Mucosa of stomach (tissue), 1 donor: Measurements from ENCODE around the gene INPP5A.
"Not testable (repeated sequence)": the region's sequence is repeated elsewhere in the genome, so short reads cannot be mapped to it uniquely, and the experiment has no call there.

Experiments
- H3K27me3 ChIP-seq: one replicate; pipeline ENCODE4 v1.7.0; 2013; ENCODE audit warnings: mild to moderate bottlenecking, low read length; ENCODE audit not compliant: control insufficient read depth, insufficient read depth
- H3K36me3 ChIP-seq: one replicate; pipeline ENCODE4 v1.7.0; 2013; ENCODE audit warnings: low read length; ENCODE audit not compliant: control insufficient read depth, insufficient read depth
- H3K4me1 ChIP-seq: one replicate; pipeline ENCODE4 v1.7.0; 2013; ENCODE audit warnings: mild to moderate bottlenecking, low read length; ENCODE audit not compliant: control insufficient read depth, insufficient read depth
- H3K4me3 ChIP-seq: one replicate; pipeline ENCODE4 v1.7.0; 2013; ENCODE audit warnings: low read length
- H3K9ac ChIP-seq: one replicate; pipeline ENCODE4 v1.7.0; 2013; ENCODE audit warnings: mild to moderate bottlenecking, low read length, moderate library complexity
- H3K9me3 ChIP-seq: one replicate; pipeline ENCODE4 v1.7.0; 2013; ENCODE audit warnings: mild to moderate bottlenecking, low read length, moderate library complexity; ENCODE audit not compliant: control insufficient read depth
- donor health status: Pancreatic carcinoma.

Gene INPP5A

GRCh38 chr10:132552635-132553034 is 15.0 kb downstream of the INPP5A start:
- not testable (repeated sequence) for H3K27me3 ChIP-seq, H3K36me3 ChIP-seq, H3K4me3 ChIP-seq, H3K9me3 ChIP-seq, H3K9ac ChIP-seq, H3K4me1 ChIP-seq

DNA sequence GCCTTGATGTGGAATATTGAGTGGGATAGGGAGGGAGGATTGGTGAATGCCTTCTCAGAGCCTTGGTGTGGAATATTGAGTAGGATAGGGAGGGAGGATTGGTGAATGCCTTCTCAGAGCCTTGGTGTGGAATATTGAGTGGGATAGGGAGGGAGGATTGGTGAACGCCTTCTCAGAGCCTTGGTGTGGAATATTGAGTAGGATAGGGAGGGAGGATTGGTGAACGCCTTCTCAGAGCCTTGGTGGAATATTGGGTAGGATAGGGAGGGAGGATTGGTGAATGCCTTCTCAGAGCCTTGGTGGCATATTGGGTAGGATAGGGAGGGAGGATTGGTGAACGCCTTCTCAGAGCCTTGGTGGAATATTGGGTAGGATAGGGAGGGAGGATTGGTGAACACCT is 16.0 kb downstream of the INPP5A start:
- H3K4me1 ChIP-seq, H3K9ac ChIP-seq, H3K27me3 ChIP-seq, H3K36me3 ChIP-seq, H3K9me3 ChIP-seq, H3K4me3 ChIP-seq: not testable (repeated sequence)

- Histone ChIP-seq H3K9me3 (no peaks in the 10 kb centered on the region), H3K4me3 (no peak overlapping the region), H3K27me3 (no peaks in the 10 kb centered on the region), H3K9ac (no peak overlapping the region), H3K36me3 (no peaks in the 10 kb centered on the region), H3K4me1 (peaks cover 3% of the 10 kb centered on the region)
Measured at GRCh38 chr10:132554053-132554990, 16.7 kb downstream of the INPP5A start.

DNA sequence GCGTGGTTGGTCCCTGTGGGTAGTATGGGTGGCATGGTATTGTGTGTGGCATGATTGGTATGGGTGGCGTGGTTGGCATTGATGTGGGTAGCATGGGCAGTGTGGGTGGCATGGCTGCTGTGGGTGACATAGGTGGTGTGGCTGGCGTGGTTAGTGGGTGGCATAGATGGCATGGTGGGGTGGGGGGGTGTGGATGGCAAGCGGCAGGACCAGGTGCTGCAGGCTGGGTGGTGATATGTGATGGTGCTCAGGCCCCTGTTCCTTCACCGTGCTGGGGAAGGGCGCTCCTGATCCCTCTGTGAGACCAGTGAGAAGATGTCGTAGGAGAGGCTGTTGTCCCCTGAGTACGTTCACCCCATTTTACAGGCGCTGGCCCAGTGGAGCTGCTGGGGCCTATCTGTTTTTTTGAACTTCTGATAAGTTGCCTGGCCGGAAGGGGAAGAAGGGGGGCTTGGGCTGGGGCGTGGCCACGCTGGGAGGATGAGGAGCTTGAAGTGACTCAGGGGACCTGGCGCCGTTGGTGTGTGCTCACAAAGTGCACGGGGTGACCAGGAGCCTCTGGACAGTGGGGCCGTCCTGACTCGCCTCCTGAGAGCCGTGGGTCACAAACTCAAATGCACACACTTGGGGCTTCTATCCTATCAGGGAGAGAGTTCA is 17.5 kb downstream of the INPP5A start:
- Histone ChIP-seq H3K9ac (no peak overlapping the region), H3K36me3 (no peaks in the 10 kb centered on the region), H3K4me1 (peaks cover 3% of the 10 kb centered on the region)

GRCh38 chr10:132555648-132556575 is 18.3 kb downstream of the INPP5A start:
- Histone ChIP-seq H3K9me3 (no peaks in the 10 kb centered on the region), H3K4me3 (no peak overlapping the region), H3K36me3 (no peaks in the 10 kb centered on the region), H3K4me1 (peaks cover 3% of the 10 kb centered on the region), H3K9ac (no peak overlapping the region), H3K27me3 (no peaks in the 10 kb centered on the region)

More for the DNA sequence above, 17.5 kb downstream of the INPP5A start:
- Histone ChIP-seq H3K9me3 (no peaks in the 10 kb centered on the region), H3K4me3 (no peak overlapping the region), H3K27me3 (no peaks in the 10 kb centered on the region)

DNA sequence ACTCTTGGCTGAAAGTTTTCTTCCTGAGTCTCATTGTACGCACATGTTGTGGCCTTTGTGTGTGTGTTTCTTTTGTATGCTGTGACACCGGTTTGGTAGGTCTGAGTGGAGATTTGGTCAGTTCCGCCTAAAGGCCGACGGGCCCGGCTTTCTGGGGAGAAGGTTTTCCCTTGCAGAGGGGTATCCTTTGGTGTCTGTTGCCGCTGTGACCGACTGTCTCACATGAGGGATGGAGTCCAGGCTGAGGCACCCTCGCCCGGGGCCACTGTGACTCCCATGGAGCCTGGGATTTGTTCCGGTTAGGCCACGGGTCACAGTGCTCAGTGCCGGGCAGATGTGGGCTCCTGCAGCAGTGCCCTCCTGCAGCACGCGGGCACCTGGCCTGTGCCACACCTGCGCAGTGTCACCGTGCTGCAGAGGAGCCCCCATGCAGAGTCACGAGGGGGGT is 19.4 kb downstream of the INPP5A start:
- H3K9me3 ChIP-seq: no peaks in the 10 kb centered on the region
- H3K4me1 ChIP-seq: no peaks in the 10 kb centered on the region
- H3K36me3 ChIP-seq: no peaks in the 10 kb centered on the region
- H3K4me3 ChIP-seq: no peak overlapping the region
- H3K9ac ChIP-seq: no peak overlapping the region
- H3K27me3 ChIP-seq: no peaks in the 10 kb centered on the region

GRCh38 chr10:132557696-132558515 is 20.3 kb downstream of the INPP5A start:
- H3K9ac ChIP-seq: no peak overlapping the region
- H3K27me3 ChIP-seq: no peaks in the 10 kb centered on the region
- H3K4me3 ChIP-seq: no peak overlapping the region
- no peaks in the 10 kb centered on the region for H3K4me1 ChIP-seq
- H3K9me3 ChIP-seq: no peaks in the 10 kb centered on the region
- H3K36me3 ChIP-seq: no peaks in the 10 kb centered on the region

DNA sequence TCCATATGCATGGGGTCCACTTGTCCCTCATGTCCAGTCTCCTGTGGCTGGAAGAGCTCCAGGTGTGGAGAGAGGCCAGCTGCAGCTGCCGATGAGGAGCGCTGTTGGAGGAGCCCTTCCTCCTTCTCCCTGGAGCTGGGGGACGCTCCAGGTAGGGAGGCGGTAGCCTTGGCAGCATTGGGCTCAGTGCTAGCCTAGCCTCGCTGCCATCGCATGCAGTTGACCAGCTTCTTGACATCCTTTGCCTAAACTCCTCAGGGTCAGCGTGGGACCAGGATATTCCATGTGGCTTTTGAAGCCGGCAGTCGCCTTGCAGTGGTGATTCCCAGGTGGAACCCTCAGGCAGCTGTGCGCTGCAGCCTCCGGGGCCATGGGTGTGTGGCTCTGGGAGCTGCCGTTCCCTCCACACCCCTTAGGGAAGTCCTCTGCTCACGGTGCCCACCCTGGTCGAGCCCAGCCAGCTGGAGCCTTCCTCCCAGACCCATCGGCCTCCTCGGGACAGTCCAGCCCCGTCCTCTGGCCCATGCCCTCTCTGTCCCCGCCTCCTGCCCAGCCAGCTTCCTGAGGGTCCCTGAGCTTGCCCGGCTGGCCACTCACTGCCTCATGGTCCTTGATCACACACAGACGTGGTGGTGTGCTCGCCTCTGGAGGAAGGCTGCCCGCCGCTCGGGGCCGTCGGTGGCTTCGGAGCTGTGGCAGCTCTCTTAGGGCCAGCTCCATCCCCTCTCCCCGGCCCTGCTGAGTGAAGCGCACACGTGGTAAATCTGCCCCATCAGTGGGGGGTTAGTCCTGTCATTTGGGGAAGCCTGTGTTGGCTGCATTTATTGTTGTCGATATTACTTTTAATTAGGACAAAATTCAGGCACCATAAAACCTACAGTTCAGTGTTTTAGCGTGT is 21.2 kb downstream of the INPP5A start:
- no peaks in the 10 kb centered on the region for H3K36me3 ChIP-seq
- no peaks in the 10 kb centered on the region for H3K4me1 ChIP-seq
- H3K27me3 ChIP-seq: no peaks in the 10 kb centered on the region
- no peak overlapping the region for H3K9ac ChIP-seq
- no peak overlapping the region for H3K4me3 ChIP-seq
- no peaks in the 10 kb centered on the region for H3K9me3 ChIP-seq

GRCh38 chr10:132559538-132559937 is 22.0 kb downstream of the INPP5A start:
- Histone ChIP-seq H3K9ac (no peak overlapping the region), H3K27me3 (no peaks in the 10 kb centered on the region), H3K9me3 (no peaks in the 10 kb centered on the region), H3K4me1 (no peaks in the 10 kb centered on the region), H3K36me3 (no peaks in the 10 kb centered on the region), H3K4me3 (no peak overlapping the region)

GRCh38 chr10:132560241-132560731 is 22.7 kb downstream of the INPP5A start:
- no peak overlapping the region for H3K9ac ChIP-seq
- H3K4me3 ChIP-seq: no peak overlapping the region

More at GRCh38 chr10:132560241-132560731, 22.7 kb downstream of the INPP5A start:
- H3K4me1 ChIP-seq: no peaks in the 10 kb centered on the region
- H3K27me3 ChIP-seq: no peaks in the 10 kb centered on the region
- H3K36me3 ChIP-seq: no peaks in the 10 kb centered on the region
- H3K9me3 ChIP-seq: no peaks in the 10 kb centered on the region
